Activated naive CD8-positive, alpha-beta T cell treated with anti-CD3 and anti-CD28 coated beads, Interleukin-2, amount 50 U/mL, for 16 hours (primary cell): ENCODE data around the gene DDX25.

ENCODE experiments used
- DNase-seq: peaks from one replicate; pipeline ENCODE4 v3.0.0-alpha.2; 2020; ENCODE audit warnings: low read depth, low spot score

Gene DDX25

GRCh38 chr11:125977333-125977732 is 73.0 kb downstream of the DDX25 start:
- no peak for DNase-seq

GRCh38 chr11:125978181-125978716 is 73.9 kb downstream of the DDX25 start:
- no peak for DNase-seq
